Measurements from ENCODE around the gene ZDHHC9.

ZDHHC9 gene

DNA sequence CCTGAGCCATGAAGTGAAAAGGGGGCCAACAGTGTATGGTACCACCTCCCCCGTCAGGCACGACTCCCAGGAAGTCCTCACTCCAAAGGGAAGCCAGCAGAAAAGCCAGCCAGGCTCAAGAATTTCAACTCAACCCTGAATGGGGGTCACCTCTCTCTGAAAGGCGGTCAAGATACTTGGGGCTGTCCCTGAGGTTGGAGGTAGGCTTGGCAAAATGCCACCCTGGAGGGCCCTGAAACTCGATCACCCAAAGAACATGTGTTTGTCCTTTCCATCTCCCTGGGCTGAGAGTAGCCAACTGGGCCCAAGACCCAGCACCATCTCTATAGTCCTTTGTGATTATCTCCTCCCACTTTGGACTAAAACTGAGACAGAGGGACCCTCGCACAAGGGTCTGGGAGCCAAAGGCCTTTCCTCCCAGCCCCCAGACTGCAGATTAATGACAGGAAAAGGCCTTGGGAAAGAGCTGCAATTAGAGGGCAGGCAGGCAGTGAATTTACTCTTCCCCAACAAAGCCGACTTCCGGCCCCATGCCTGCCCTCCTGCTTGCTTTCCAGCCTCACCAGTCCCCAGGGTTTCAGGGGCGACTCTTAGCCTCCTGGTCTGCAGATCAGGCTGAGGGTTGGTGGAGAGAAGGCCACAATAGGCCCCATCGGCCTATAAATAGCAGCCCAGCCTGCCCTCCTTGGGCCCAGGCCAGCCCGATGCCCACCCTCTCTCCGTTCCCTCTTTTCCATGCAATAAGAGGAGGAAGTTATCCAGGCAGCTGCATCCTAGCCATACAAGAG lies 58.3 kb downstream of the ZDHHC9 start:
- no peak for DNase-seq

DNA sequence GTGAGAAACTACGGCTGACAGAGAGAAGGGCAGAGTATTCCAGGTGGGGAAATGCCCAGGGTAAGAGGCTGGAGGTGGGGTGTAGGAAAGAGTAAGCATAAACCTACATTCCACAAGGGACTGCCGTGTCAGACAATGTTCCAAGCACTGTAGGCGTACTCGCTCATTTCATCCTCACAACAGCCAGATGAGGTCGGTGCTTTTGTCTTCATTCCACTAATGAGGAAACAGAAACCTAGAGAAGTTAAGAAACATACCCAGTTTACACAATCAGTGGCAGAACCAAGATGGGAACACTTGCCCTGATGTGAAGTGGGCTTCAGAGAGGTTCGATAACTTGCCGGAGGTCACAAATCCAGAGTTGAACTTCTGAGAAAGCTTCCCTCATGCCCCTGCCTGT lies 59.3 kb downstream of the ZDHHC9 start:
- DNase-seq: no peak

DNA sequence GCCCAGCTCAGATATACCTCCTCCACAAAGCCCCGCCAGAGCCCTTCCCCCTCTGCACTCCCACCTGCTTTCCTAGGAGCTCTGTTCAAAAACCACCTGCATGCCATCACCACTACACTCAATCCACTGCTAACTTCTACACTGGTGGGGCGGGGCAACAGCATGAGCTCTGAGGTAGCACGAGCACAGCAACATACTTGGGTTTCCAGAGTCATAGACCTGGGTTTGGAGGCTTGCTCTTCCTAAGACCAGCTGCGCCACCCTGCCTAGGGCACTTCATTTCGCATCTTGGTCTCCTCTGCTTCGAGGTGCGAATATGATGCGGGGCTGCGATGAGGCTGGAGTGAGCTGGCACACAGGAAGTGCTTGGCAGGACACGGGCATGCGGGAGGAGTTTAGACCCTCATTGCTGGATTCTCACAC lies 60.4 kb downstream of the ZDHHC9 start:
- DNase-seq: no peak

DNA sequence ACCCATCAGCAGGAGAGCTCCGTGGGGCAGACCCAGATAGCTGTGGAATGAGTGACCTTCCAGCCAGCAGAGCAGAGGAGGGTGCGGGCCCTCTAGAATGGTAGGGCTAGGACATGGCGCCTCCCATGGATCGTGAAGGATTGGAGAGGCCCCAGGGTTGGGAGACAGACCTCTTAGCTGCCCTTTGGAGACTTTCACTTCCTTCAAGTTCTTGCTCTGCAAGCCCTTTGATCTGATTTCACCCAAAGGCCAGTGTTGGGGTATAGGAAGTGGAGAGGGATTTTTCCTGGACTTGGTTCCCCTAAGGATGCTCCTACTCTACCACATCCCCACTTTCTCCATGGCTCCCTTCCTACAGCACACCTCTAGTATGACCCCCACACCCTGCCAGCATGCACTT lies 61.0 kb downstream of the ZDHHC9 start:
- DNase-seq: no peak

DNA sequence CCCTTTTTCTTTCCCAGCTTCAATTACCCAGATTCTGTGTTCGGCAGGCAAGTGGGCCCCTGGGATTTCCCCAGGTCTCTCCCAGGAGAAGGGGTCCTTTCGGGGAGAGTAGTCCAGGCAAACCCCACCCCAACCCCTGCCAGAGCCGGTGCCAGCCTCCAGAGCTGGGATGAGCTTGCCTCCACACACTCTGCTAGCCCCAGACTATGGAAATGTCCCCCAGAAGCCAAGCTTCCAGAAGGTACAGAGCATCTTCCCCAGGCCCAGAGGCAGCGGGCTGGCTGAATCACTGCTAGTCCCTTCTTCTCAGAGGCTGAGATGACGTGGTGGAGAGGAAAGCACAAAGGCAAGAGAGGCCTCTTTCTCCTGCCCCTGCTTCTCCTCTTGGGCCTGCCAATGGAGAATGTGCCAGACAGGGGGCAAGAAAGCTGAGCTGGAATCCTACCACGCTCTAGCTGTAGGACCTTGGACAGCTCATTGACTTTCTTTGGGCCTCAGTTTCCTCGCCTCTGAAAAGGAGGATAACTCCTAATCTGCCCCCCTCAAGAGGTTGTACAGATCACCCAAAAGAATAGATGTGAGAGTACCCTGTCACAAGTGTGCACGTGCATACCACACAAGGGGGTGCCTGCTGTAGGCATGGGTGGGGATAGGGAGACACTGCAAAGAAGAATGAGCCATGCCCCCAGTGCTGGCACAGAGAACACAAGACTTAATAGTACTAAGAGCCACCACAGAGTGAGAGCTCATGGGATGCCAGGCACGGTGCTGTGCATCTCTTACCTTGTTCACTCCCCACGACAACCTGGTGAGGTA lies 61.8 kb downstream of the ZDHHC9 start:
- no peak for DNase-seq

DNA sequence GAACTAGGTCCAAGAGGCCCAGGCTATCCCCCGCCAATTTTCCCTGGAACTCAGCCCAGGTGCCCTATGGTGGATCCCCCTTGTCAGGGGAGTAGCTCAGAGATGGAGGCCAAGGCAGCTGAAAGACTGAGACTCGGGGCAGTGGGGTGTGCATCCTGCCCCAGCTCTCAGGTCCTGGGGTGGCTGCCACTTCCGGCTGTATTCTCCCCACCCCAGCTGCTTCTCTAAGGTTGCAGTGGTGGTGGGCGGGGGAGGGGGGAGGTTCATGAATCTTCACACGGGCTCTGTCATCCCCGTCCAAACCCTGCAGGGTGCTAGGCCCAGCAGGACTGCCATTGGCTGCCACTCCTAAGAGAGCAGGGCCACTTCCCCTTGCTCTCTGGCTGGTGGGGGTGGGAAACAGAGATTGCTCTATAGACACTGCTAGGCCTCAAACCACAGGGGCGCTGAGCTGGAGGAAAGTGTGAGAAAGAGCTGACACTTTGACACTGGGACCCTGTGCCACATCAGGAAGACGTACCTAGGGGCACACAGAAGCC lies 62.5 kb downstream of the ZDHHC9 start:
- no peak for DNase-seq

DNA sequence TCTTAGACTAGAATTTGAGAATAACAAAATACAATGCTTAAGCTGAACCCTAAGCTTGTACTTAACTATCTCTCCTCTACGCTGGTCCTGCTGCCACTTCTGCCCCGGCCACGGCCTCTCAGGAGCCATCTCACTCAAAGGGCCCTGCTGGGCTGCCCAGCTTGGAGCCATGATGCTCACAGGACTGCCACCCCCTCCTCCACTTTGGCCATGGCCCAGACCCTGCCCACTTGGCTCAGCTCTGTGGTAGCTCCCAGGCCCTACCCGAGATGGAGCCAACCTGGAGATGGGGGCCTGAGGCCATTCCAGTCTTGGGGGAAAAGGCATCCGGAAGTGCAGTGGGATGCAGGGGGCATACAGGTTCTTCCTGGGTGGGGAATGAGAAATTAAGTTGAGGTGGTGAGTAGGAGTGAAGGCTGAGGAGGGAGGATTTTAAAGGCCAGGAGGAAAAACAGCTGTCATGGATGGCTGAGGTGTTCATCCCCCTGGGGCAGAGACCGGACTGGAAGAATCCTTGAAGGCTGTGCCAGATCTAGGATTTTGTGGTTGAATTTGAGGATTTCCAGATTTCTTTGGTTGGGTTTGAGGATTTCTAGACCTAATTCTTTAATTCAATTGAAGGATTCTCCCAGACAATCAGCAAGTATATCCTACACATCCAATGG lies 63.1 kb downstream of the ZDHHC9 start:
- no peak for DNase-seq

DNA sequence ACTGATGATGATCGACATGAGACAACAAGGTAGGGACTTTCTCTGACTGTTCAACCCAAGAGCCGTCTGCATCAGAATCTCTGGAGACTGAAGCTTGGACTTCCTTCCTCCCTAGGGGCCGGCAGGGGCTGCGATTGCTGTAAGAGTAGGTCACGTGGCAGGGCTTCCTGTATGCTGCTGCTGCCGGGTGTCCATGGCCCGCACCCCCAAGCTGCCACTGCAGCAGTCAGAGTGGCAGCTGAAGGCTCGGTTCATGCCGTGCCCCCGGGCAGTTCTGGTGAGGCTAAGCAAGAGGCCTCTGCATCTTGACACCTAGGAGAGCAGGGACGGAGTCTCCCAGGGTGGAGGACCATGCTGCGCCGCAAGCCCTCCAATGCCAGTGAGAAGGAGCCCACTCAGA lies 63.9 kb downstream of the ZDHHC9 start, which contains the start of gene SASH3:
SASH3 (plus strand) TSS at position 203 of the 400 bp plus-strand sequence; CDS start at position 352, 149 bp downstream.
- DNase-seq: no peak

DNA sequence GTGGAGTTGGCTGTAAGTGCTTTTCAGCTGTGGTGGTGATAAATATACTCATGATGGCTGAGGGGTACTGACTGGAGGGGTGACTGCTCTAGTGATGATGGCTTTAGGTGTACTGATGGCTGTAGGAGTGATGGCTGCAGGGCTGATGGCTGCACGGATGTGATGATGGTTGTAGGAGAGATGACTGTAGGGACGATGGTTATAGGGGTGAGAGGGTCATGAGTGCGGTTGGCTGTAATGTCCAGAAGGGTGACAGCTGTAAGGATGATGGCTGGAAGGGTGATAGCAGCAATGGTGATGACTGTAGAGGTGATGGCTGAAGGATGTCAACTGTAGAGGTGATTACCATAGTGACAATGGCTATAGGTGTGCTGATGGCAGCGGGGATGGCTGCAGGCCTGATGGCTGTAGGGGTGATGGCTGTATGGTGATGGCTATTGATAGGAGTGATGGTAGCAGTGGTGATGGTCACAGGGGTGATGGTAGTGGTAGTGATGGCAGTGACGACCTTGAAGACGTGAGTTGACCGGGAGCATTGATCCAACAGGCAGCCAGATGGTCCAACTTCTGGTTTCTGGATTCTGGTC lies 64.5 kb downstream of the ZDHHC9 start:
- no peak for DNase-seq

DNA sequence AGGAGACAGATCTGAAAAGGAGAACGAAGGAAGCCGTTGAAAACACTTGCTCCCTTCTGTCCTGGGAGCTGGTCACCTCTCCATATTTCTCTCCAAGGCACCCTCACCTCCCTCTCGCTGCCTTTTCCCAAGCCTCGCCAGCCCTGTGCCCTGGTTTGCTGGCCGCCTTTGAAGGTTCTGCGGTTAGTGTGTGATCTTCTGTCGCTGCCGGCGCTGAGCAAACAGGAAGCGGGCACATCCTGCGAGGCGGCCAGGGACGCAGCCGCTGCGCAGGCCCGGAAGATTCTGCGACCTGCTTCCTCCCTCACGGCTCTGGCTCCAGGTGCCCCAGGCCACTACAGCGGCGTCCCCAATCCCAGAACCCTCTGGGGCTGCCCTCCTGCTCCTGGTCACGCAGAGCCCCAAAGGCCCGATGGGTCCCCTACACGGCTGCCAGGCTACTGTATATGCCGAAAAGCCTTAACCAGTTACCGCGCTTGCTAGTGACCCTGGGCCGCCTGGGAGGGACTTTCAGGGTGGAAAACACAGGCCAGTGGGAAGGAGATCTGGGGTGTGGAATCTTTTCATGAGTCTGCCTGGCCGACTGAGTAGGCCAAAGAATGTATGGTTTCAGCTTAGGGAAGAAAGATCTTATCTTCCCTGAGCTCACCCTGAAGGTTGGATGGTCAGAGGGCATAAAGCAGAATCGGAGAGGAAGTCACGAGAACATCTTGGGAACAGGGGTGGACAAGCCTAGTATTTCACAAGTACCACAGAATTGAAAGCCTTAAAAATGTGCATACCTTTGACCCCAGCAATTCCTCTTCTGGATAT lies 66.3 kb downstream of the ZDHHC9 start:
- no peak for DNase-seq

DNA sequence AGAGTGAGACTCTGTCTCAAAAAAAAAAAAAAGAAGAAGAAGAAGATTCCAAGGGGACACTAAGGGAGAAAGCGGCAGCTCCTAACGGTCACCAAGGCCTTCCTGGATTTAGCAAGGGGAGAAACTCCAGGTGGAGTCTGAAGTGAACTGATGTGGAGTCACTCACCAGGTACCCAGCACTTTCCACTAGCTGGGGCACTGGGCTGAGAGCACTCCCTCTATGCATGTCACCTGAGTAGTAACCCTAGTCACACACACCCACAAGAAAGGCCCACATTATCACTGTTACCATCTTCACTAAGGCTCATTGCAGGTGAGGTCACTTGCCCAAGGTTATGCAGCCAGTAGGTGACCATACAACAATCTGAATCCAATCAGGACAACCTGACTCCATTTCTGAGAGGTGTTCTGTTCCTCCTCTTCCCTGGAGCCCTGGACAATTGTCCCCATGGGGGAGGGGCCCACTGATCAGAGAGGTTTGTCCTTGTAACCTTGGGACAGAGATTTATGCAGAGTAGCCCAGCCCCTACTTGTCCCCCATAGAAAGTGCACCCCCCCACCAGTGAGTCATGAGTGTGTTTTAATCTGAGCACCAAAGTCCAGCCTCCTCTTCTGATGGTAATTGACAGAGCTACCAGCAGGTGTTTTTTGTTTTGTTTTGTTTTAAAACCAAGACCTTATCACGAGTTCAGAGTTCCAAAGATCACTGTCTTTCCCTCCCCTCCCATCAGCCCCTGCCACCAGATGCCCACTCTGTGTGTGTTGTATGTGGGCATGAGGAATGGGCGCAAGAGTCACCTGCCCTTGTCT lies 69.8 kb downstream of the ZDHHC9 start:
- DNase-seq: no peak

DNA sequence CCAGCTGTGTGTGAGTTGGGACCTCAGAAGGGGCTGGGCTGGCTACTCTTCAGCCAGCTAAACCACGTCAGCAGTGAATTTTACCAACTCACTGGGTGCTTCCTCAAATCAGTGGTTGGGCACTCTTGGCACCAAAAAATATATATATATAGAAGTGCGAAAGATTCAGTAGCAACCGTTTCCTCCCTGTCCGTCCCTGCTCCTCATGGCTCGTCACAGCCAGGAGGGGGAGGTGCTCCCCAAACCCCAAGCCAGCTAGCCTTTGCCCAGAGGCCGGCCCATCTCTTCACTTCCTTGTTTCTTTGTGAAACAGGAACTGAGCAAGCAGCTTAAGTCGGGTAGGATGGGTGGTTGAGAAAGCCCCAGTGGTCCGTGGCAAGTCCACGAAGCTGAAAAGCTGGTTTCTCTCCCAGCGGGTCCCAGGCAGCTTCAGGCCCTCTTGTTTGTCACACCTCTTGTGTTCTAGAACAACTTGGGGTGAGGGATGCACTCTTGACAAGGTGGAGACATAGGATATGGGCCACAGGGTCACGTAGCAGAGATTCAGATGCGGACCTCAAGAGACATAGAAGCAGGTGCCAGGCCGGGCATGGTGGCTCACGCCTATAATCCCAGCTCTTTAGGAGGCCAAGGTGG lies 70.8 kb downstream of the ZDHHC9 start:
- no peak for DNase-seq

DNA sequence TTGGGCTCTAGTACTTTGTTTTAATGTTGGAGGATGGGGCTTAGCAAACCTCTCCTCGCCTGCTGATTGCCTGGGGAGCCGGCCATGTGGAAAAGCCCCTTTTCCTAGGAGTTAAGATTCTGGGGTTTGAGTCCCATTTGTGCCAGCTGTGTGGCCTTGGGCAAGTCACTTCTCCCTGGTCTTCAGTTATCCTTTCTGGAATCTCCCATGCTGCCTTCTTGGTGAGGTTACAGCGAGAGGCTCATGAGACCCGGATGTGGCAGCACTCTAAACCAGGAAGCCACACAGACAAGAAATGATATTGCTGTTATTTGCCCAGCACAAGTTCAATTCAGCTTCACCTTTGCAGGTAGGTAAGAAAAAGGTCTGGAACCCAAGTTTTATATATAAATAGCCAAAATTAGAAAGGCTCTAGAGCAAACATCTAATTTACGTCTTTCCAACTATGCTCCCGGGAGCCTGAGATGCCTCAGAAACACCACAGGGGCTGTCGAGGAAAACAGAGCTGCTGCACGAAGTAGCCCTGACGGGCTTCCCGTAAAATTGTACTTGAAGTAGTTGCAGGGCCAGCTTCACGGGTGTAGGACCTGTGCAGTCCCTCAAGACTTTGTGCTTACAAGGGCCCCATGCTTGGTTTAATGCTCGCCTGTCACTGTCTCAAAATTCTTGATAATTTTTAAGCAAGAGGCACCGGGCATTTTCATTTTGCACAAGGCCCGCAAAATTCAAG lies 72.3 kb downstream of the ZDHHC9 start:
- no peak for DNase-seq

DNA sequence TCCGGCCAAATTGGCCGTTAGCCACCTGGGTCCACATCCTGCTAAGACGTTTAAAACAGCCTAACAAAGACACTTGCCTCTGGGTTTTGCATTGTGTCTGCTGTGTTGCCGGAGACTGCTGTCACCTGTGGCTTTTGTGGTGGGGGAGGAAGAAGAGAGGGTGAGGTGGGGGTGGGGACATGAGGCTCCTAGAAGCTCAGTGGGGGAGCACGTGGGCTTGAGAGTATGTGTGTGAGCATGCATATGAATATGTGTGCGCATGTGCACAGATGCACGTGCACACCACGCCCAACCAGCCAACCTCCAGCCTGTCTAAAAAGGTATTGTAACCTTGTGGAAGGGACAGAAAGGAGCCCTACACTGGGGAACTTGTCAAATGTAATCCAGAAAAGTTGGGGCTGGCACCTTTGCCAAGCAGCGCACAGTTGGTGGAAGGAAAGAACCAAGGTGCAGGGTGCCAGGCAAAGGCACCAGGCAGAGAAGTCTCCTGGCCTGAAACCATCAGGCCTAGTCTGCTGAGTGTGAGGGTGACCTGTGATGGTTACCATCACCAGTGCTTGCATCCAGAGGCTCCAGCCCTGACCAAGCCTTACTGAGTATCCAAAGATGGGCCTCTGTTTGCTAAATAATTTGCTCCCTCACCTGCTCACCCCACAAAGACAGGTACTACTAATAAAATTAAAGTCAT lies 74.1 kb downstream of the ZDHHC9 start:
- DNase-seq: no peak

DNA sequence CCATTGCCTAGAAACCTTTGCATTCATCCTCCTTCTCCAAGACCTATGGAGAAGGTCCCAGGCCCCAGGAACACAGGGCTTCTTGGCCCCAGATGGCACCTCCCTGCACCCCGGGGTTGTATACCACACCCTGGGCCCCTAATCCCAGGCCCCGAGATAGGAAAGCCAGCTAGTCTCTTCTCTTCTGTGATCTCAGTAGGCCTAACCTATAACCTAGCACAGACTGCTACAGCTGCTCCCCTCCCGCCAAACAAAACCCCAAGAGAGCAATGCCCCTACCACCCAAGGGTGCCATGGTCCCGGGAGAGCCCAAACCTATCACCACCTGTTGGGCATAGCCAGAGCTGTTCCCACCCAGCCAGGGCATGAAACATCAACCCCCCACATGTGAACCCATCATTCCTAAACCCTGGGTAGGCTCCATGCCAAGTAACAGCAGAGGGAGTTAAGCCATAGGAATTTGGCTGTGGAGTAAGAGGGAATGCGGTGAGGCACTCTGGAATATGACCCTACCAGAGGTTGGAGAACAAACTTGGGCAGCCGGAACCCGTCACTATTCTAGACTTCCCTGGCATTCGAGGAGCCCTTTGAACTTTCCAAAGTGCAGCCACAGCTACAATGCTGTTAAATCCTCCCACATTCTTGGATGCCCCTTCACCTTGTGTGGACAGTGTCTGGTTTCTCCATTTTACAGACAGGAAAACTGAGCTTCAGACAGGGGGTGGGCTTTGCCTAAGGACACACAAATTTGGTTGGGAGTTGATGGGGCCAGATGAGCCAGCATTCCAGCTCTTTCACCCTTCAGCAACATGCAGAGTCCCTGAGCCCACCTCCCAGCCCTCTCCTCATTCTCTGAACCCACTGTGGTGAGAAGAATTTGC lies 74.9 kb downstream of the ZDHHC9 start:
- no peak for DNase-seq

DNA sequence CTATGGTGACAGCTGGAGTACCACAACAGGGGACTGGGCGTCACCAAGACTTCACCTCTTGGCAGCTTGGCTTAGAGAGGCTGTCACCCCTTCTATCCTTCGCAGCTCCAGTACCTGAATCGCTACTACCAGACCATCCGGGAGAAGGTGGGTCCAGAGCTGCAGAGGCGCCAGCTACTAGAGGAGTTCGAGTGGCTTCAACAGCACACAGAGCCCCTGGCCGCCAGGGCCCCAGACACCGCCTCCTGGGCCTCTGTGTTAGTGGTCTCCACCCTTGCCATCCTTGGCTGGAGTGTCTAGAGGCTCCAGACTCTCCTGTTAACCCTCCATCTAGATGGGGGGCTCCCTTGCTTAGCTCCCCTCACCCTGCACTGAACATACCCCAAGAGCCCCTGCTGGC lies 75.5 kb downstream of the ZDHHC9 start:
- no peak for DNase-seq

DNA sequence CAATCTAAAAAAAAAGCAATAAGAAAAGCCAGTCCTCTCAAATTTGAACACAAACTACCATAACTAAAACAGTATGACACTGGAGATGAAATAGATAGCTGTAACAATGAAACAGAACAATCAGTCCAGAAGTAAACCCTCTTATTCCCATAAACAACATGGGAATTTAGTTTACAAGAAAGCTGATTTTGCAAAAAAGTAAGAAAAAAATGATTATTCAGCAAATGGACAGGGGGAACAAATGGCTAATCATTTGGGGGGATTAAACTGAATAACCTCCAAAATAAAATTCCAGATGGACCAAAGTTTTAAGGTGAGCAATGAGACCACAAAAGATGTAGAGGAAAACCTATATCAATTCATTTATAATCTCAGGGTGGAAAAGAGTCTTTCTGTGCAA lies 80.0 kb downstream of the ZDHHC9 start:
- DNase-seq: no peak

DNA sequence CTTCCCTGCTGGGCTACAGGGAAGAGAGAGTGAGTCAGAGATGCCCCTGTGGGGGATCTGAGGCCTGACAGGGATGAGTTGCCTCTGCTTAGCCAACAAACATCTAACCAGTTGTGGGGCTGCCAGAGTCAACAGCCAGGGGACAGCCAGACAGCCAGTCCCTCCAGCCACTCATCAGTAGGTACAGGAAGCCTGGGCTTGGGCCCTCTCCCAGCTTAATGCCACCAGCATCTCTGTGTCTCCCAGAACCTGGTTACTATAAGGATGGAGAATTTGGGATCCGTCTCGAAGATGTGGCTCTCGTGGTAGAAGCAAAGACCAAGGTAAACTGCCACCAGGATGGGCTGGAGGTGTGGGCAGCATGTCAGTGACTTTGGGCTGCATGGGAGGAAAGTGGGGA lies 81.2 kb downstream of the ZDHHC9 start:
- DNase-seq: no peak

Data from NCI-H2029 treated with DMSO at 0.1 percent for 48 hours (cell line).